Measurements from ENCODE around the gene GSX1. TPM values are rescaled to one million over a fixed set of nuclear protein-coding genes. Genes with fewer than 3 reads are reported as not detected.

The GSX1 gene
- total RNA-seq, 1 donor from 2014 or later: not detected

- Histone ChIP-seq H3K36me3 (ENCODE audit: control insufficient read depth in 3 of 3, insufficient read depth in 3 of 3, low read length in 3 of 3) (no peaks in the 10 kb centered on the region), H3K9me3 (ENCODE audit: control insufficient read depth in 3 of 3, low read length in 3 of 3) (no peaks in the 10 kb centered on the region), H3K9ac (ENCODE audit: low read depth in 1 of 3, low read length in 3 of 3) (no peak overlapping the region), H3K4me3 (ENCODE audit: low read length in 3 of 3) (no peak overlapping the region), H3K4me1 (ENCODE audit: control insufficient read depth in 3 of 3, insufficient read depth in 3 of 3, low read length in 3 of 3) (no peaks in the 10 kb centered on the region), H3K27ac (ENCODE audit: low read depth, low read length) (no peak overlapping the region), H3K27me3 (ENCODE audit: control insufficient read depth in 3 of 3, insufficient read depth in 3 of 3, low read length in 3 of 3) (peaks cover 24 to 51% (median 32%) of the 10 kb centered on the region in 3 donors)
Observed at GRCh38 chr13:27774651-27775050, 17.6 kb upstream of the GSX1 start.

GRCh38 chr13:27775943-27776342 lies 16.3 kb upstream of the GSX1 start:
- no peak overlapping the region for H3K4me3 ChIP-seq (ENCODE audit: low read length in 3 of 3)
- H3K27ac ChIP-seq (ENCODE audit: low read depth, low read length): no peak overlapping the region
- peaks cover 29 to 46% (median 32%) of the 10 kb centered on the region in 3 donors for H3K27me3 ChIP-seq (ENCODE audit: control insufficient read depth in 3 of 3, insufficient read depth in 3 of 3, low read length in 3 of 3)
- no peak overlapping the region for H3K9ac ChIP-seq (ENCODE audit: low read depth in 1 of 3, low read length in 3 of 3)
- H3K9me3 ChIP-seq (ENCODE audit: control insufficient read depth in 3 of 3, low read length in 3 of 3): no peaks in the 10 kb centered on the region
- no peaks in the 10 kb centered on the region for H3K36me3 ChIP-seq (ENCODE audit: control insufficient read depth in 3 of 3, insufficient read depth in 3 of 3, low read length in 3 of 3)
- no peaks in the 10 kb centered on the region for H3K4me1 ChIP-seq (ENCODE audit: control insufficient read depth in 3 of 3, insufficient read depth in 3 of 3, low read length in 3 of 3)

GRCh38 chr13:27782151-27782550 lies 10.1 kb upstream of the GSX1 start:
- Histone ChIP-seq H3K9ac (ENCODE audit: low read depth in 1 of 3, low read length in 3 of 3) (no peak overlapping the region), H3K27ac (ENCODE audit: low read depth, low read length) (no peak overlapping the region), H3K4me1 (ENCODE audit: control insufficient read depth in 3 of 3, insufficient read depth in 3 of 3, low read length in 3 of 3) (no peaks in the 10 kb centered on the region), H3K27me3 (ENCODE audit: control insufficient read depth in 3 of 3, insufficient read depth in 3 of 3, low read length in 3 of 3) (peaks cover 7 to 18% (median 8%) of the 10 kb centered on the region in 3 donors), H3K9me3 (ENCODE audit: control insufficient read depth in 3 of 3, low read length in 3 of 3) (no peaks in the 10 kb centered on the region), H3K4me3 (ENCODE audit: low read length in 3 of 3) (no peak overlapping the region), H3K36me3 (ENCODE audit: control insufficient read depth in 3 of 3, insufficient read depth in 3 of 3, low read length in 3 of 3) (no peaks in the 10 kb centered on the region)

DNA sequence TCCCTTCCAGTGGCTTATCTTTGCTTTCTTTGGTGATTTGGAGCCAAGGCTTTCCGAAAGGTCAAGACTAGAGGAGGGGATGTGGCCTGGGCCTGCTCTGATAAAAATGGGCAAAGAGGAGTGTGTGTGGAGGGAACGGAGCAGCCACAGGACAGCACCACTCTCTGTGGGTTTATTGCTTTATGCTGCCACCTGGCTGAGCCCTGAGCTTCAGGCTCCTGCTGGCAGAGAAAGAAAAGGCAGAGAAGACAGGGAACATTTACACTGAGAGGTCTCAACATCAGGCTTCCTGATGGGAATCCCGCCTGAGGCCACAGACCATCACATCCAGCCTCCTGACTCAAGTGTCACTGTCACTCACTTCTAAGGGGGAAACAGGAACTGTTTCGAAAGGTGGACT lies 9.2 kb upstream of the GSX1 start:
- Histone ChIP-seq H3K9me3 (ENCODE audit: control insufficient read depth in 3 of 3, low read length in 3 of 3) (no peaks in the 10 kb centered on the region), H3K9ac (ENCODE audit: low read depth in 1 of 3, low read length in 3 of 3) (no peak overlapping the region), H3K4me1 (ENCODE audit: control insufficient read depth in 3 of 3, insufficient read depth in 3 of 3, low read length in 3 of 3) (no peaks in the 10 kb centered on the region), H3K4me3 (ENCODE audit: low read length in 3 of 3) (no peak overlapping the region), H3K36me3 (ENCODE audit: control insufficient read depth in 3 of 3, insufficient read depth in 3 of 3, low read length in 3 of 3) (no peaks in the 10 kb centered on the region), H3K27ac (ENCODE audit: low read depth, low read length) (no peak overlapping the region), H3K27me3 (ENCODE audit: control insufficient read depth in 3 of 3, insufficient read depth in 3 of 3, low read length in 3 of 3) (peaks cover 9 to 27% (median 14%) of the 10 kb centered on the region in 3 donors)

GRCh38 chr13:27788271-27788670 lies 4.0 kb upstream of the GSX1 start:
- Histone ChIP-seq H3K27me3 (ENCODE audit: control insufficient read depth in 3 of 3, insufficient read depth in 3 of 3, low read length in 3 of 3) (peaks cover 43 to 60% (median 50%) of the 10 kb centered on the region in 3 donors), H3K27ac (ENCODE audit: low read depth, low read length) (no peak overlapping the region), H3K4me3 (ENCODE audit: low read length in 3 of 3) (no peak overlapping the region), H3K4me1 (ENCODE audit: control insufficient read depth in 3 of 3, insufficient read depth in 3 of 3, low read length in 3 of 3) (peaks cover 12 to 21% (median 15%) of the 10 kb centered on the region in 3 donors), H3K9me3 (ENCODE audit: control insufficient read depth in 3 of 3, low read length in 3 of 3) (no peaks in the 10 kb centered on the region), H3K9ac (ENCODE audit: low read depth in 1 of 3, low read length in 3 of 3) (no peak overlapping the region), H3K36me3 (ENCODE audit: control insufficient read depth in 3 of 3, insufficient read depth in 3 of 3, low read length in 3 of 3) (no peaks in the 10 kb centered on the region)

- H3K4me3 ChIP-seq (ENCODE audit: low read length in 3 of 3): no peak overlapping the region
- H3K9me3 ChIP-seq (ENCODE audit: control insufficient read depth in 3 of 3, low read length in 3 of 3): no peaks in the 10 kb centered on the region
- no peaks in the 10 kb centered on the region for H3K36me3 ChIP-seq (ENCODE audit: control insufficient read depth in 3 of 3, insufficient read depth in 3 of 3, low read length in 3 of 3)
- H3K27me3 ChIP-seq (ENCODE audit: control insufficient read depth in 3 of 3, insufficient read depth in 3 of 3, low read length in 3 of 3): peaks cover 52 to 68% (median 58%) of the 10 kb centered on the region in 3 donors
- peaks cover 12 to 25% (median 21%) of the 10 kb centered on the region in 3 donors for H3K4me1 ChIP-seq (ENCODE audit: control insufficient read depth in 3 of 3, insufficient read depth in 3 of 3, low read length in 3 of 3)
- no peak overlapping the region for H3K27ac ChIP-seq (ENCODE audit: low read depth, low read length)
- H3K9ac ChIP-seq (ENCODE audit: low read depth in 1 of 3, low read length in 3 of 3): no peak overlapping the region
Observed at GRCh38 chr13:27789153-27789494, 3.2 kb upstream of the GSX1 start.

DNA sequence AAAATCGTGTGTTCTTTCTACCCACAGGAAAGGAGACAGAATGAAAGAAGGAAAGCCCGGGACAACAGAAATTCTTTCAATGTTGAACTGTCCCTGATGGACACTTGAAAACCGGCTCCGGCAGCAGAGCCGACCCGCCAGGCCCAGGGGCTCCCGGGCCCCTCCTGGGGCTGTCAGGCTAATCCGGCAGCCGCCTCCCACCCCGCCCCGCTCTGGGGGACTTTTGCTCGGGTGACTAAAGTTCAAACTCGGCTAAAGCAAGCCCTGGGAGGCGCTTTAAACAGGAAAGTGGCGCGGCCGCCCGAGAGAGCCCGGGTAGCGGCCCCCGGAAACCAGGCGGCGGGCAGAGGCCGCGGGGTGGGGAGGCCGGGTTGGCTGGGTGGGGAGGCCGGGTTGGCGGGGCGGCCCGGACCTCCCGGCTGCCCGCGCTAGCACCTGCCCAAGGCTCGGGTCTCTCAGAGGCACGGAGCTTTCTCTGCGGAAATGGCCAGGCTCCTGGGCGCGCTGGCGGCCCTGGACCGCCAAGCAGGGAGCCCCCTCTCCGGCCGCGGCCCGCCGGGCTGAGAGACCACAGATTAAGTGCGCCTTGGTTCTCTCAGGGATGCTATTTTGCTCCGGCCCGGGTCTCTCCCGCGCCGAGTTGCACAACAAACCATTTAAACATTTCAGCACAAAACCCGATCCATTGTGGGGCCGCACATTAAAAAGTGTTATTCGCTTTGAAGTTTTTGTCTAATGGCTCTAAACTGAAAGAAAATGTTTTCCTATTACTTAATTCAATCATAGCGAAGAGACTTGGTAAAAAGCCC lies 2.6 kb upstream of the GSX1 start:
- Histone ChIP-seq H3K27me3 (ENCODE audit: control insufficient read depth in 3 of 3, insufficient read depth in 3 of 3, low read length in 3 of 3) (peaks cover 58 to 72% (median 64%) of the 10 kb centered on the region in 3 donors), H3K27ac (ENCODE audit: low read depth, low read length) (no peak overlapping the region), H3K4me3 (ENCODE audit: low read length in 3 of 3) (no peak overlapping the region), H3K9me3 (ENCODE audit: control insufficient read depth in 3 of 3, low read length in 3 of 3) (no peaks in the 10 kb centered on the region), H3K36me3 (ENCODE audit: control insufficient read depth in 3 of 3, insufficient read depth in 3 of 3, low read length in 3 of 3) (no peaks in the 10 kb centered on the region), H3K9ac (ENCODE audit: low read depth in 1 of 3, low read length in 3 of 3) (no peak overlapping the region), H3K4me1 (ENCODE audit: control insufficient read depth in 3 of 3, insufficient read depth in 3 of 3, low read length in 3 of 3) (peaks cover 12 to 25% (median 21%) of the 10 kb centered on the region in 3 donors)

DNA sequence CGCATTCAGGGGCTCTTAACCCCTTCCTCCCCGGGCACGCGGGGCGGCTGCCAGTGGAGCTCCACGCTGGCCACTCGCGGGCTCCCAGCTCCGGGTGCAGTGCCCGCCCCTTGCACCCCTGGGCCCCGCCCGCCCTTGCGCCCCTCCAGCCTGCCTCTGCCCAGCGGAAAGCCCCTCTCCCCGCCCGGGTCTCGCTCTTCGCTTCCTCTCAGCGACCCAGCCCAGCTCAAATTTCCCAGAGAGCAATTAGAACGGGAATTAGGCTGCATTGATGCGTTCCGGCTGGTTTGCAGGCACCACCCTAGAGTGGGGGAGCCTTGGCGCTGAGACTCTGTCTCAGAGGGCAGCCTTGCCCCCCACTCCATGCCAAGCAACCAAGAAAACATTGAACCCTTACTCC lies 1.8 kb upstream of the GSX1 start:
- H3K9ac ChIP-seq (ENCODE audit: low read depth in 1 of 3, low read length in 3 of 3): no peak overlapping the region
- H3K4me1 ChIP-seq (ENCODE audit: control insufficient read depth in 3 of 3, insufficient read depth in 3 of 3, low read length in 3 of 3): peaks cover 12 to 25% (median 21%) of the 10 kb centered on the region in 3 donors
- H3K4me3 ChIP-seq (ENCODE audit: low read length in 3 of 3): peak overlapping the region; percentile 26 to 70 (median 54)
- H3K27me3 ChIP-seq (ENCODE audit: control insufficient read depth in 3 of 3, insufficient read depth in 3 of 3, low read length in 3 of 3): peaks cover 66 to 79% (median 72%) of the 10 kb centered on the region in 3 donors
- no peaks in the 10 kb centered on the region for H3K9me3 ChIP-seq (ENCODE audit: control insufficient read depth in 3 of 3, low read length in 3 of 3)
- no peaks in the 10 kb centered on the region for H3K36me3 ChIP-seq (ENCODE audit: control insufficient read depth in 3 of 3, insufficient read depth in 3 of 3, low read length in 3 of 3)
- H3K27ac ChIP-seq (ENCODE audit: low read depth, low read length): no peak overlapping the region

- peaks cover 12 to 25% (median 21%) of the 10 kb centered on the region in 3 donors for H3K4me1 ChIP-seq (ENCODE audit: control insufficient read depth in 3 of 3, insufficient read depth in 3 of 3, low read length in 3 of 3)
- no peaks in the 10 kb centered on the region for H3K36me3 ChIP-seq (ENCODE audit: control insufficient read depth in 3 of 3, insufficient read depth in 3 of 3, low read length in 3 of 3)
- peak overlapping the region; percentile 54 to 70 (median 54) for H3K4me3 ChIP-seq (ENCODE audit: low read length in 3 of 3)
- no peaks in the 10 kb centered on the region for H3K9me3 ChIP-seq (ENCODE audit: control insufficient read depth in 3 of 3, low read length in 3 of 3)
- peaks cover 74 to 87% (median 80%) of the 10 kb centered on the region in 3 donors for H3K27me3 ChIP-seq (ENCODE audit: control insufficient read depth in 3 of 3, insufficient read depth in 3 of 3, low read length in 3 of 3)
- no peak overlapping the region for H3K27ac ChIP-seq (ENCODE audit: low read depth, low read length)
- H3K9ac ChIP-seq (ENCODE audit: low read depth in 1 of 3, low read length in 3 of 3): no peak overlapping the region
Observed at GRCh38 chr13:27791146-27791900, 960 bp upstream of the GSX1 start.

GRCh38 chr13:27791901-27792392 lies 336 bp upstream of the GSX1 start:
- H3K36me3 ChIP-seq (ENCODE audit: control insufficient read depth in 3 of 3, insufficient read depth in 3 of 3, low read length in 3 of 3): no peaks in the 10 kb centered on the region
- no peak overlapping the region for H3K9ac ChIP-seq (ENCODE audit: low read depth in 1 of 3, low read length in 3 of 3)
- no peak overlapping the region for H3K27ac ChIP-seq (ENCODE audit: low read depth, low read length)
- H3K27me3 ChIP-seq (ENCODE audit: control insufficient read depth in 3 of 3, insufficient read depth in 3 of 3, low read length in 3 of 3): peaks cover 80 to 93% (median 86%) of the 10 kb centered on the region in 3 donors
- H3K4me1 ChIP-seq (ENCODE audit: control insufficient read depth in 3 of 3, insufficient read depth in 3 of 3, low read length in 3 of 3): peaks cover 12 to 25% (median 21%) of the 10 kb centered on the region in 3 donors
- H3K4me3 ChIP-seq (ENCODE audit: low read length in 3 of 3): peak overlapping the region in 1 of 3 donors; percentile 54
- no peaks in the 10 kb centered on the region for H3K9me3 ChIP-seq (ENCODE audit: control insufficient read depth in 3 of 3, low read length in 3 of 3)
